ENCODE results near the gene ZBTB33.

GRCh38 chrX:120281021-120281624 lies 30.5 kb downstream of the ZBTB33 start:
- TF ChIP-seq CTCF (IDR thresholded peaks at IDR 0.05) (no peak), NR1H2 (CRISPR knock-in tag; IDR thresholded peaks at IDR 0.05) (no peak), SMAD4 (CRISPR knock-in tag; IDR thresholded peaks at IDR 0.05) (no peak), AFF4 (CRISPR knock-in tag; IDR thresholded peaks at IDR 0.05; ENCODE audit: borderline replicate concordance) (no peak), ZNF512 (CRISPR knock-in tag; IDR thresholded peaks at IDR 0.05; ENCODE audit: borderline replicate concordance) (no peak), NR3C1 (CRISPR knock-in tag; conservative IDR thresholded peaks at IDR 0.05; ENCODE audit: low read depth) (no peak), E2F1 (CRISPR knock-in tag; IDR thresholded peaks at IDR 0.05) (no peak), ZBTB21 (CRISPR knock-in tag; IDR thresholded peaks at IDR 0.05; ENCODE audit: borderline replicate concordance) (no peak)
